Lower leg skin (tissue), 3 donors: ENCODE measurements around the gene ARID1B.

ENCODE experiments used
- CTCF ChIP-seq, 3 donors: fragments of 450-650 bp; IDR thresholded peaks; one replicate each; pipeline ENCODE4 v1.5.1; 2016; ENCODE audit warnings: antibody characterized with exemption in 3 of 3, mild to moderate bottlenecking in 3 of 3, moderate library complexity in 2 of 3
- POLR2A ChIP-seq, 2 donors: fragments of 450-650 bp; IDR thresholded peaks; one replicate each; pipeline ENCODE4 v1.6.1; 2016 to 2017; ENCODE audit warnings: antibody characterized with exemption in 2 of 2, mild to moderate bottlenecking in 1 of 2, moderate library complexity in 1 of 2

DNA sequence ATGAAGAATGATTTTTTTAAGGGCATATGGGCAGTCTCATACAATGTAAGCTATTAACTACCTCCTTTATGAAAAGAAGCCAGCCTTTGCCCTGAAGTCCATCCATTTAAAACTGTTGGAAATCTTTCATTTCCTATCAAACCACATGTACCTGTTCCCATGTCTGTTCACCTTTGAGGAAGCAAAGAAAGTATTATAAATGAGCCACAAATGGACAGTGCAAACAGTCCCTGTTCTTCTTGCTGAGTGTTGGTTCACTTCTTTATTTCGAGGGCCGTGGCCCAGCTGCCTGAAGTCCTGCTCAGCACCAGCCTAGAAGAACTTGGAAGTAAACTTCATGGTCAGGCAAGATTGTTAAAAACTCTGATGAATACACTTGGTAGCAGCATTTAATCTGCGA is 433.8 kb downstream of the ARID1B start:
- TF ChIP-seq CTCF (IDR thresholded peaks at IDR 0.05) (no peak), POLR2A (IDR thresholded peaks at IDR 0.05) (no peak)
